ENCODE measurements around the gene NSF.

GRCh38 chr17:46769531-46770438, 179.3 kb downstream of the NSF start:
- TF ChIP-seq CTCF (IDR thresholded peaks at IDR 0.05) (no peak), POLR2A (IDR thresholded peaks at IDR 0.05) (no peak)

Measured in testis (tissue), 2 donors.